K562 (cell line): ENCODE measurements around the gene U2AF1L4. TPM values are rescaled to one million over a fixed set of nuclear protein-coding genes. Genes with fewer than 3 reads are reported as not detected.

Experiments
- ARNT ChIP-seq, 2 experiments: fragments of 450-650 bp; IDR thresholded peaks; 2 replicates each; pipeline ENCODE4 v1.6.1; 2016; ENCODE audit warnings: mild to moderate bottlenecking in 1 of 2
- CREM ChIP-seq: IDR thresholded peaks from 2 replicates; pipeline ENCODE4 v1.6.1; 2014; ENCODE audit warnings: antibody characterized with exemption, low read depth
- HCFC1 ChIP-seq: IDR thresholded peaks from 2 replicates; pipeline ENCODE4 v1.6.1; 2012; ENCODE audit warnings: low read depth, low read length, improper control_type of control experiment
- HMGXB4 ChIP-seq: sonication (generic); formaldehyde crosslinking; IDR thresholded peaks from 2 replicates; pipeline ENCODE4 v1.8.1; 2023; ENCODE audit warnings: mild to moderate bottlenecking, missing genetic modification reagents
- KAT7 ChIP-seq: sonication (generic); formaldehyde crosslinking; IDR thresholded peaks from 2 replicates; pipeline ENCODE4 v1.8.0; 2022; ENCODE audit warnings: missing genetic modification reagents, mild to moderate bottlenecking, borderline replicate concordance
- KDM5B ChIP-seq: fragments of 200-600 bp; sonication (generic); IDR thresholded peaks from 2 replicates; pipeline ENCODE4 v1.6.1; 2012; ENCODE audit warnings: low read depth, mild to moderate bottlenecking, moderate library complexity, low read length, control low read depth, inconsistent platforms; ENCODE audit not compliant: insufficient replicate concordance
- RNF2 ChIP-seq: sonication (generic); IDR thresholded peaks from 2 replicates; pipeline ENCODE4 v1.6.1; 2016
- TEAD1 ChIP-seq, 2 experiments: fragments of 450-650 bp in 1 of 2; sonication (generic) in 1 of 2; formaldehyde crosslinking; IDR thresholded peaks; 2 replicates each; pipeline versions ENCODE4 v1.4.0 to v1.8.0; 2020 to 2022; ENCODE audit warnings: mild to moderate bottlenecking in 2 of 2, missing genetic modification reagents in 1 of 2
- U2AF1 ChIP-seq: fragments of 200-400 bp; formaldehyde crosslinking; optimal IDR thresholded peaks from 2 replicates; pipeline ENCODE3; 2017; ENCODE audit warnings: mild to moderate bottlenecking, low read depth, low read length, moderate library complexity
- ZFP36 ChIP-seq: fragments of 150-350 bp; IDR thresholded peaks from 2 replicates; pipeline ENCODE4 v1.6.1; 2018; ENCODE audit warnings: low read length, low read depth; ENCODE audit not compliant: partially characterized antibody
- ZNF24 ChIP-seq: fragments of 450-650 bp; IDR thresholded peaks from 2 replicates; pipeline ENCODE4 v1.6.1; 2016
- polyA plus RNA-seq, 8 experiments: library from polyadenylated mRNA; depleted of rRNA in 4 of 8; stranded (reverse) in 5 of 8; unstranded in 3 of 8; fragments of >200 nt; fragmentation: Nextera tagmentation in 2 of 8; fragmentation: Illumina TruSeq in 1 of 8; extraction: Ambion mirVana in 2 of 8; extraction: Trizol in 1 of 8; gene quantifications; 2 replicates each; pipeline versions ENCODE4 v1.2.1 to v1.2.3, GENCODE V29; 2011 to 2014; ENCODE audit warnings: inconsistent platforms in 1 of 8, missing spikeins in 1 of 8
- total RNA-seq, 7 experiments: library from RNA; depleted of rRNA in 6 of 7; stranded (reverse); fragments of >200 nt in 6 of 7; fragmentation: Illumina TruSeq in 2 of 7; extraction: Trizol in 2 of 7; gene quantifications; 2 replicates each; pipeline versions ENCODE4 v1.2.1 to v1.2.3, GENCODE V29; 2011 to 2021; ENCODE audit warnings: low replicate concordance in 1 of 7
- TF ChIP-seq, protein P1 (sequence below): fragments of 450-650 bp; formaldehyde crosslinking; IDR thresholded peaks from 2 replicates; pipeline ENCODE4 v1.4.0; 2022; ENCODE audit warnings: missing genetic modification characterization
- TF ChIP-seq, protein P2 (sequence below), 2 experiments: fragments of 450-650 bp; formaldehyde crosslinking in 1 of 2; IDR thresholded peaks; 2 replicates each; pipeline versions ENCODE4 v1.4.0 to v1.6.1; 2014 to 2020; ENCODE audit warnings: mild to moderate bottlenecking in 2 of 2, borderline replicate concordance in 1 of 2, low read depth in 1 of 2
- TF ChIP-seq, protein P3 (sequence below): fragments of 450-650 bp; formaldehyde crosslinking; IDR thresholded peaks from 2 replicates; pipeline ENCODE4 v1.4.0; 2022; ENCODE audit warnings: mild to moderate bottlenecking, moderate library complexity

Gene U2AF1L4
- total and polyA plus RNA-seq, 9 of the 15 experiments (the other 6 are each of a cell fraction or from before 2014, with no cell fraction given), result 8.4 to 19.5 (median 12.6) TPM

GRCh38 chr19:35740423-35741202 is 4.6 kb downstream of the U2AF1L4 start (continued):
- TF ChIP-seq, protein P1, sequence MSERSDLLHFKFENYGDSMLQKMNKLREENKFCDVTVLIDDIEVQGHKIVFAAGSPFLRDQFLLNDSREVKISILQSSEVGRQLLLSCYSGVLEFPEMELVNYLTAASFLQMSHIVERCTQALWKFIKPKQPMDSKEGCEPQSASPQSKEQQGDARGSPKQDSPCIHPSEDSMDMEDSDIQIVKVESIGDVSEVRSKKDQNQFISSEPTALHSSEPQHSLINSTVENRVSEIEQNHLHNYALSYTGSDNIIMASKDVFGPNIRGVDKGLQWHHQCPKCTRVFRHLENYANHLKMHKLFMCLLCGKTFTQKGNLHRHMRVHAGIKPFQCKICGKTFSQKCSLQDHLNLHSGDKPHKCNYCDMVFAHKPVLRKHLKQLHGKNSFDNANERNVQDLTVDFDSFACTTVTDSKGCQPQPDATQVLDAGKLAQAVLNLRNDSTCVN (CRISPR knock-in tag), result no peak
- TF ChIP-seq KAT7 (CRISPR knock-in tag) (0 out of 2 replicates have a peak, but pooled peaks have one; percentile 50), ZFP36 (peak; percentile 84), HMGXB4 (CRISPR knock-in tag) (peak; percentile 67; the same call in 1 of the 2 replicates), RNF2 (peak; percentile 8; the same call in 1 of the 2 replicates), CREM (peak; percentile 20; the same call in 1 of the 2 replicates), HCFC1 (no peak), TEAD1 (CRISPR knock-in tag; IDR thresholded peaks at IDR 0.05) (peak in 1 of 2 experiments; percentile 49; a peak in 2 of 4 replicates), ARNT (IDR thresholded peaks at IDR 0.05) (peak in 1 of 2 experiments; percentile 44; a peak in 1 of 4 replicates), KDM5B (peak; percentile 89), U2AF1 (no peak), ZNF24 (0 out of 2 replicates have a peak, but pooled peaks have one; percentile 17)
- TF ChIP-seq, protein P2, sequence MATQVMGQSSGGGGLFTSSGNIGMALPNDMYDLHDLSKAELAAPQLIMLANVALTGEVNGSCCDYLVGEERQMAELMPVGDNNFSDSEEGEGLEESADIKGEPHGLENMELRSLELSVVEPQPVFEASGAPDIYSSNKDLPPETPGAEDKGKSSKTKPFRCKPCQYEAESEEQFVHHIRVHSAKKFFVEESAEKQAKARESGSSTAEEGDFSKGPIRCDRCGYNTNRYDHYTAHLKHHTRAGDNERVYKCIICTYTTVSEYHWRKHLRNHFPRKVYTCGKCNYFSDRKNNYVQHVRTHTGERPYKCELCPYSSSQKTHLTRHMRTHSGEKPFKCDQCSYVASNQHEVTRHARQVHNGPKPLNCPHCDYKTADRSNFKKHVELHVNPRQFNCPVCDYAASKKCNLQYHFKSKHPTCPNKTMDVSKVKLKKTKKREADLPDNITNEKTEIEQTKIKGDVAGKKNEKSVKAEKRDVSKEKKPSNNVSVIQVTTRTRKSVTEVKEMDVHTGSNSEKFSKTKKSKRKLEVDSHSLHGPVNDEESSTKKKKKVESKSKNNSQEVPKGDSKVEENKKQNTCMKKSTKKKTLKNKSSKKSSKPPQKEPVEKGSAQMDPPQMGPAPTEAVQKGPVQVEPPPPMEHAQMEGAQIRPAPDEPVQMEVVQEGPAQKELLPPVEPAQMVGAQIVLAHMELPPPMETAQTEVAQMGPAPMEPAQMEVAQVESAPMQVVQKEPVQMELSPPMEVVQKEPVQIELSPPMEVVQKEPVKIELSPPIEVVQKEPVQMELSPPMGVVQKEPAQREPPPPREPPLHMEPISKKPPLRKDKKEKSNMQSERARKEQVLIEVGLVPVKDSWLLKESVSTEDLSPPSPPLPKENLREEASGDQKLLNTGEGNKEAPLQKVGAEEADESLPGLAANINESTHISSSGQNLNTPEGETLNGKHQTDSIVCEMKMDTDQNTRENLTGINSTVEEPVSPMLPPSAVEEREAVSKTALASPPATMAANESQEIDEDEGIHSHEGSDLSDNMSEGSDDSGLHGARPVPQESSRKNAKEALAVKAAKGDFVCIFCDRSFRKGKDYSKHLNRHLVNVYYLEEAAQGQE (IDR thresholded peaks at IDR 0.05; ENCODE audit: borderline replicate concordance), result no peak
- TF ChIP-seq, protein P2 (CRISPR knock-in tag; IDR thresholded peaks at IDR 0.05; ENCODE audit: low read depth), result 0 out of 2 replicates have a peak, but pooled peaks have one; percentile 2
- TF ChIP-seq, protein P3, sequence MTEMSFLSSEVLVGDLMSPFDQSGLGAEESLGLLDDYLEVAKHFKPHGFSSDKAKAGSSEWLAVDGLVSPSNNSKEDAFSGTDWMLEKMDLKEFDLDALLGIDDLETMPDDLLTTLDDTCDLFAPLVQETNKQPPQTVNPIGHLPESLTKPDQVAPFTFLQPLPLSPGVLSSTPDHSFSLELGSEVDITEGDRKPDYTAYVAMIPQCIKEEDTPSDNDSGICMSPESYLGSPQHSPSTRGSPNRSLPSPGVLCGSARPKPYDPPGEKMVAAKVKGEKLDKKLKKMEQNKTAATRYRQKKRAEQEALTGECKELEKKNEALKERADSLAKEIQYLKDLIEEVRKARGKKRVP, result 0 out of 2 replicates have a peak, but pooled peaks have one; percentile 25
